ENCODE data around the gene SLC2A9.

SLC2A9 gene

GRCh38 chr4:10055871-10056270 is 34.6 kb upstream of the SLC2A9 start:
- H3F3A ChIP-seq (ENCODE audit: insufficient read depth), result no peaks in the 10 kb centered on the region
- no peak overlapping the region for H3K4me3 ChIP-seq (ENCODE audit: insufficient read depth, low read length, poor library complexity, severe bottlenecking)
- TF ChIP-seq EZH2phosphoT487 (conservative IDR thresholded peaks at IDR 0.05; ENCODE audit: low read length) (no peak), CTCF (IDR thresholded peaks at IDR 0.05; ENCODE audit: insufficient read depth, low read length, poor library complexity, severe bottlenecking) (no peak)
- no peak overlapping the region for H3K4me2 ChIP-seq (ENCODE audit: low read depth, low read length, poor library complexity, severe bottlenecking)
- no peaks in the 10 kb centered on the region for H3K36me3 ChIP-seq (ENCODE audit: low read length)
- no peak overlapping the region for H3K9ac ChIP-seq (ENCODE audit: low read length)
- no peaks in the 10 kb centered on the region for H4K20me1 ChIP-seq (ENCODE audit: low read depth, low read length)
- no peaks in the 10 kb centered on the region for H3K9me3 ChIP-seq (ENCODE audit: insufficient read depth, low read length)
- no peaks in the 10 kb centered on the region for H3K79me2 ChIP-seq (ENCODE audit: insufficient read depth, low read length)
- H2AFZ ChIP-seq (ENCODE audit: low read depth, low read length, severe bottlenecking), result no peak overlapping the region
- H3K27me3 ChIP-seq (ENCODE audit: low read length), result no peaks in the 10 kb centered on the region
- no peaks in the 10 kb centered on the region for H3K9me2 ChIP-seq (replicated peaks; ENCODE audit: insufficient read depth, low read length)
- H3K27ac ChIP-seq (ENCODE audit: low read depth, low read length), result no peak overlapping the region

- Histone ChIP-seq H4K20me1 (ENCODE audit: low read depth, low read length) (no peaks in the 10 kb centered on the region), H3K36me3 (ENCODE audit: low read length) (no peaks in the 10 kb centered on the region), H3K4me2 (ENCODE audit: low read depth, low read length, poor library complexity, severe bottlenecking) (no peak overlapping the region), H3K4me3 (ENCODE audit: insufficient read depth, low read length, poor library complexity, severe bottlenecking) (no peak overlapping the region), H3K79me2 (ENCODE audit: insufficient read depth, low read length) (no peaks in the 10 kb centered on the region), H3K27me3 (ENCODE audit: low read length) (no peaks in the 10 kb centered on the region), H3K9me2 (replicated peaks; ENCODE audit: insufficient read depth, low read length) (no peaks in the 10 kb centered on the region), H3K27ac (ENCODE audit: low read depth, low read length) (no peak overlapping the region), H2AFZ (ENCODE audit: low read depth, low read length, severe bottlenecking) (no peak overlapping the region), H3K9ac (ENCODE audit: low read length) (no peak overlapping the region), H3F3A (ENCODE audit: insufficient read depth) (no peaks in the 10 kb centered on the region), H3K9me3 (ENCODE audit: insufficient read depth, low read length) (no peaks in the 10 kb centered on the region)
- TF ChIP-seq CTCF (IDR thresholded peaks at IDR 0.05; ENCODE audit: insufficient read depth, low read length, poor library complexity, severe bottlenecking) (no peak), EZH2phosphoT487 (conservative IDR thresholded peaks at IDR 0.05; ENCODE audit: low read length) (no peak)
Observed at GRCh38 chr4:10054571-10055041, 33.3 kb upstream of the SLC2A9 start.

- TF ChIP-seq CTCF (IDR thresholded peaks at IDR 0.05; ENCODE audit: insufficient read depth, low read length, poor library complexity, severe bottlenecking) (no peak), EZH2phosphoT487 (conservative IDR thresholded peaks at IDR 0.05; ENCODE audit: low read length) (no peak)
- no peaks in the 10 kb centered on the region for H3K36me3 ChIP-seq (ENCODE audit: low read length)
- H3K9me3 ChIP-seq (ENCODE audit: insufficient read depth, low read length), result no peaks in the 10 kb centered on the region
Observed at GRCh38 chr4:10053635-10054453, 32.5 kb upstream of the SLC2A9 start.

More at GRCh38 chr4:10053635-10054453, 32.5 kb upstream of the SLC2A9 start:
- H2AFZ ChIP-seq (ENCODE audit: low read depth, low read length, severe bottlenecking), result no peak overlapping the region
- H3K4me2 ChIP-seq (ENCODE audit: low read depth, low read length, poor library complexity, severe bottlenecking), result no peak overlapping the region
- no peaks in the 10 kb centered on the region for H4K20me1 ChIP-seq (ENCODE audit: low read depth, low read length)
- H3K79me2 ChIP-seq (ENCODE audit: insufficient read depth, low read length), result no peaks in the 10 kb centered on the region
- no peak overlapping the region for H3K4me3 ChIP-seq (ENCODE audit: insufficient read depth, low read length, poor library complexity, severe bottlenecking)
- H3K9ac ChIP-seq (ENCODE audit: low read length), result no peak overlapping the region
- no peak overlapping the region for H3K27ac ChIP-seq (ENCODE audit: low read depth, low read length)
- no peaks in the 10 kb centered on the region for H3K9me2 ChIP-seq (replicated peaks; ENCODE audit: insufficient read depth, low read length)
- H3K27me3 ChIP-seq (ENCODE audit: low read length), result no peaks in the 10 kb centered on the region
- H3F3A ChIP-seq (ENCODE audit: insufficient read depth), result no peaks in the 10 kb centered on the region

All from SU-DHL-6 (cell line).